SH-SY5Y (cell line): ENCODE measurements around the gene C1QL2.

Experiments used
- GATA2 ChIP-seq: IDR thresholded peaks from 2 replicates; pipeline ENCODE4 v1.6.1; 2011; ENCODE audit warnings: mild to moderate bottlenecking, low read depth, low read length
- GATA3 ChIP-seq: IDR thresholded peaks from 2 replicates; pipeline ENCODE4 v1.6.1; 2011; ENCODE audit warnings: low read depth, mild to moderate bottlenecking, low read length, moderate library complexity

The C1QL2 gene

DNA sequence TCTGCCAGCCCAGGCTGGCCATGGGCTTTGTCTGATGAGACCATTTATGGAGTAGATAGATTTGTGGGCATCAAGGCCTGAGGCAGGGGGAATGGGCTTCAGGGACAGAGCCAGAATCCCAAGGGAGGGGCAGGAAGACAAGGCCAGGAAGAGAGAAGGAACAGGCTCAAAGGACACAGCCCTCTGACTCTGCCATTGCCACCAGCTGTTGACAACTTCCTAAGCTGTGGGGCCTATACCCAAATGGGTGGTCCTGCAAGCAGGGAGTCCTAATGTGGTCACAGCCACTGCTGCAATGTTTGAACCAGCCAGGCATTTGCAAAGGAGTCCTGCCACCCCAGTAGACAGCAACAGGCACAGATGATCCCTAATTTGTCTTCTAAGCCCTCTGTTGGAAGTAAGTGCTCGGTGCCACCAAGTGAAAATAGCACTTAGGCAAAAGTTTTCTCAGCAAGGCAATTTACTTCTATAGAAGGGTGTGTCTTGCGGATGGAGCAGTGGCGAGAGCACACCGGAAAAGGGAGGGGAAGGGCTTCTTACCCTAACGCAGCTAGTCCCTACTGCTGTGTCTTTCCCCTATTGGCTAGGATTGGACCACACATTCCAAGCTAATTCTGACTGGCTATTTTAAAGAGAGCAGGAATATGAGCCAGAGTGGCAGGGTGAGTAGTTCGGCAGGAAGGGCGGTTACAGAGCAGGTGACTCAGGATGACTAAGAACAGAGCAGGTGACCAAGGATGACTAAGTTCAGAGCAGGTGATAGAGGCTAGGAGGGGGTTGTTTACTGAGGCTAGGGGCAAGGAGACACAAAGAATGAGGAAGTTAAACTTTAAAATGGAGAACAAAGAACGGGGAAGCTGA lies 47.2 kb downstream of the C1QL2 start:
- no peak for TF ChIP-seq GATA2
- no peak for TF ChIP-seq GATA3

DNA sequence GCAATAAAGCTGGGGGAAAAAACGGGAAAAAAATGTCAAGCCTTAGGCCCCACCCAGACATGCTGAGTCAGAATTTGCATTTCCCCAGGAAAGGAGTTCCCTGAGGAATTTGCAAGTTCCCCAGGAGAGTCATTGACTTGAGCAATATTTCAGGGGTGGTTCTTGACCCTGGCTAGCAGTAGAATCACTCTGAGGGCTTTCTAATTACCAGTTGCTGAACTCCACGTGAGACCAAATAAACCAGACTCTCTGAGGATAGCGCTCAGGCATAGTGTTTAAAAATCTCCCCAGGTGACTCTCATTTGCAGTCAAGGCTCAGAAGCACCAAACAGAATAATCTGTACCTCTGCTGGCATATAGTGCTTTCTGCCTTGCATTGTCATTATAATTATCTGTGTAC lies 48.7 kb downstream of the C1QL2 start:
- TF ChIP-seq GATA3 (no peak), GATA2 (no peak)

- TF ChIP-seq GATA3 (no peak), GATA2 (no peak)
Measured at GRCh38 chr2:119108186-119108585, 50.4 kb downstream of the C1QL2 start.

GRCh38 chr2:119106301-119106897 lies 52.2 kb downstream of the C1QL2 start:
- TF ChIP-seq GATA2 = no peak
- TF ChIP-seq GATA3 = no peak
